ENCODE data around the gene ADSL. TPM values are rescaled to one million over a fixed set of nuclear protein-coding genes. Genes with fewer than 3 reads are reported as not detected.

Gene ADSL
- total and polyA plus RNA-seq, 9 of the 15 experiments (the other 6 are each of a cell fraction or from before 2014, with no cell fraction given) = 112 to 322 (median 146) TPM

DNA sequence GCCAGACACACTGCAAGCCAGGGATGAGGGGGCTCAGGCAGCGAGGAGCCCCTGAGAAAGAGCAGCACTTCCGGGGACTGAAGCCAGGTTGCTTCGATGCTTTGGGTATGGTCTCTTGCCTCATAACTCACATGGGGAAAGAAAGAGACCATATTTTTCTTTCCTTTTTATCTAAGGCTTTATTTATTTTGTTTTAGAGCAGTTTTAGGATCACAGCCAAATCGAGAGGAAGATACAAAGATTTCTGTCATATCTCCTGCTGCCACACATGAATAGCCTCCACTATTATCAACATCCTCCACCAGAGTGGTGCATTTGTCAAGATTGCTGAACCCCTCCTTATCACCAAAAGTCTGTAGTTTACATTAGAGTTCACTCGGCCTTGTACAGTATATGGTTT is 24.3 kb upstream of the ADSL start (continued):
- TF ChIP-seq SP1 (CRISPR knock-in tag; IDR thresholded peaks at IDR 0.05) (no peak), ETS2 (tag; IDR thresholded peaks at IDR 0.05; ENCODE audit: borderline replicate concordance, poor library complexity, severe bottlenecking) (no peak), PTRF (tag; IDR thresholded peaks at IDR 0.05) (no peak), ZNF282 (CRISPR knock-in tag; IDR thresholded peaks at IDR 0.05) (no peak), ZBTB5 (IDR thresholded peaks at IDR 0.05) (no peak), HMGN3 (IDR thresholded peaks at IDR 0.05; ENCODE audit: borderline replicate concordance, extremely low read depth, insufficient read length, low read depth, low read length) (peak; percentile 62), JUND (IDR thresholded peaks at IDR 0.05; ENCODE audit: borderline replicate concordance, low read depth, low read length) (no peak), JUND (tag; IDR thresholded peaks at IDR 0.05; ENCODE audit: borderline replicate concordance, low read depth, low read length) (peak; percentile 24; the same call in 1 of the 3 replicates), ZNF253 (CRISPR knock-in tag; conservative IDR thresholded peaks at IDR 0.05) (no peak), ARID1B (IDR thresholded peaks at IDR 0.05) (peak; percentile 96), POLR2AphosphoS5 (IDR thresholded peaks at IDR 0.05; ENCODE audit: control insufficient read depth, insufficient read depth, low read depth, low read length) (peak; percentile 91), STAT5A (IDR thresholded peaks at IDR 0.05; ENCODE audit: borderline replicate concordance, low read length) (peak; percentile 79; the same call in 1 of the 2 replicates), ELF1 (tag; IDR thresholded peaks at IDR 0.05) (no peak), MITF (IDR thresholded peaks at IDR 0.05) (no peak), ZNF12 (CRISPR knock-in tag; IDR thresholded peaks at IDR 0.05) (no peak), LARP7 (IDR thresholded peaks at IDR 0.05) (no peak), ZNF583 (CRISPR knock-in tag; IDR thresholded peaks at IDR 0.05) (no peak), CXXC5 (CRISPR knock-in tag; IDR thresholded peaks at IDR 0.05) (no peak), ZNF124 (CRISPR knock-in tag; IDR thresholded peaks at IDR 0.05) (no peak), CHD1 (IDR thresholded peaks at IDR 0.05; ENCODE audit: low read length) (no peak)
- TF ChIP-seq, protein P1, sequence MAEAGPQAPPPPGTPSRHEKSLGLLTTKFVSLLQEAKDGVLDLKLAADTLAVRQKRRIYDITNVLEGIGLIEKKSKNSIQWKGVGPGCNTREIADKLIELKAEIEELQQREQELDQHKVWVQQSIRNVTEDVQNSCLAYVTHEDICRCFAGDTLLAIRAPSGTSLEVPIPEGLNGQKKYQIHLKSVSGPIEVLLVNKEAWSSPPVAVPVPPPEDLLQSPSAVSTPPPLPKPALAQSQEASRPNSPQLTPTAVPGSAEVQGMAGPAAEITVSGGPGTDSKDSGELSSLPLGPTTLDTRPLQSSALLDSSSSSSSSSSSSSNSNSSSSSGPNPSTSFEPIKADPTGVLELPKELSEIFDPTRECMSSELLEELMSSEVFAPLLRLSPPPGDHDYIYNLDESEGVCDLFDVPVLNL (CRISPR knock-in tag; IDR thresholded peaks at IDR 0.05; ENCODE audit: low read depth) = no peak
- TF ChIP-seq, protein P2, sequence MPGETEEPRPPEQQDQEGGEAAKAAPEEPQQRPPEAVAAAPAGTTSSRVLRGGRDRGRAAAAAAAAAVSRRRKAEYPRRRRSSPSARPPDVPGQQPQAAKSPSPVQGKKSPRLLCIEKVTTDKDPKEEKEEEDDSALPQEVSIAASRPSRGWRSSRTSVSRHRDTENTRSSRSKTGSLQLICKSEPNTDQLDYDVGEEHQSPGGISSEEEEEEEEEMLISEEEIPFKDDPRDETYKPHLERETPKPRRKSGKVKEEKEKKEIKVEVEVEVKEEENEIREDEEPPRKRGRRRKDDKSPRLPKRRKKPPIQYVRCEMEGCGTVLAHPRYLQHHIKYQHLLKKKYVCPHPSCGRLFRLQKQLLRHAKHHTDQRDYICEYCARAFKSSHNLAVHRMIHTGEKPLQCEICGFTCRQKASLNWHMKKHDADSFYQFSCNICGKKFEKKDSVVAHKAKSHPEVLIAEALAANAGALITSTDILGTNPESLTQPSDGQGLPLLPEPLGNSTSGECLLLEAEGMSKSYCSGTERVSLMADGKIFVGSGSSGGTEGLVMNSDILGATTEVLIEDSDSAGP (CRISPR knock-in tag; IDR thresholded peaks at IDR 0.05) = no peak
- TF ChIP-seq, protein P3, sequence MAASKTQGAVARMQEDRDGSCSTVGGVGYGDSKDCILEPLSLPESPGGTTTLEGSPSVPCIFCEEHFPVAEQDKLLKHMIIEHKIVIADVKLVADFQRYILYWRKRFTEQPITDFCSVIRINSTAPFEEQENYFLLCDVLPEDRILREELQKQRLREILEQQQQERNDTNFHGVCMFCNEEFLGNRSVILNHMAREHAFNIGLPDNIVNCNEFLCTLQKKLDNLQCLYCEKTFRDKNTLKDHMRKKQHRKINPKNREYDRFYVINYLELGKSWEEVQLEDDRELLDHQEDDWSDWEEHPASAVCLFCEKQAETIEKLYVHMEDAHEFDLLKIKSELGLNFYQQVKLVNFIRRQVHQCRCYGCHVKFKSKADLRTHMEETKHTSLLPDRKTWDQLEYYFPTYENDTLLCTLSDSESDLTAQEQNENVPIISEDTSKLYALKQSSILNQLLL (CRISPR knock-in tag; IDR thresholded peaks at IDR 0.05; ENCODE audit: borderline replicate concordance) = no peak

All from K562 (cell line).